CD4-positive, alpha-beta T cell treated with Interleukin-10 for 1 hour (primary cell): ENCODE results near the gene PPP6R2.

Source experiments
- DNase-seq: peaks from one replicate; pipeline ENCODE4 v3.0.0-alpha.2; 2020

PPP6R2 gene

GRCh38 chr22:50342651-50343540 is at the start of gene PPP6R2:
TSS of gene PPP6R2 (plus strand) at chr22:50343327. CDS start at chr22:50393909, 50,582 bp downstream.
- DNase-seq, result peak; percentile 91

GRCh38 chr22:50293441-50294318 is 49.4 kb upstream of the PPP6R2 start:
- DNase-seq, result no peak

GRCh38 chr22:50294319-50294656 is 48.8 kb upstream of the PPP6R2 start:
- no peak for DNase-seq

- no peak for DNase-seq
Measured at GRCh38 chr22:50296658-50297490, 46.3 kb upstream of the PPP6R2 start.

GRCh38 chr22:50297510-50298265 is 45.4 kb upstream of the PPP6R2 start:
- DNase-seq, result no peak

- DNase-seq, result no peak
Measured at GRCh38 chr22:50298266-50298637, 44.9 kb upstream of the PPP6R2 start.

GRCh38 chr22:50298937-50299784 is 44.0 kb upstream of the PPP6R2 start:
- DNase-seq, result no peak

GRCh38 chr22:50299785-50300619 is 43.1 kb upstream of the PPP6R2 start:
- no peak for DNase-seq

GRCh38 chr22:50300620-50301257 is 42.4 kb upstream of the PPP6R2 start:
- no peak for DNase-seq

GRCh38 chr22:50301581-50301991 is 41.5 kb upstream of the PPP6R2 start:
- no peak for DNase-seq

- DNase-seq, result no peak
Measured at GRCh38 chr22:50302041-50302541, 41.0 kb upstream of the PPP6R2 start.

- DNase-seq, result no peak
Measured at GRCh38 chr22:50302564-50302963, 40.6 kb upstream of the PPP6R2 start.

GRCh38 chr22:50303515-50303847 is 39.6 kb upstream of the PPP6R2 start:
- no peak for DNase-seq

GRCh38 chr22:50303848-50304527 is 39.1 kb upstream of the PPP6R2 start:
- no peak for DNase-seq

GRCh38 chr22:50304528-50305392 is 38.4 kb upstream of the PPP6R2 start:
- DNase-seq, result no peak

- DNase-seq, result no peak
Measured at GRCh38 chr22:50305393-50305922, 37.7 kb upstream of the PPP6R2 start.

GRCh38 chr22:50305923-50306566 is 37.1 kb upstream of the PPP6R2 start:
- no peak for DNase-seq
